HG03066 (cell line): ENCODE data around the gene ATP5F1B.

Source experiments
- ATAC-seq: cut with Tn5 transposase; IDR thresholded peaks from one replicate; pipeline ENCODE4 v1.9.1; 2021; ENCODE audit warnings: low read depth; ENCODE audit not compliant: unreplicated experiment

Gene ATP5F1B

DNA sequence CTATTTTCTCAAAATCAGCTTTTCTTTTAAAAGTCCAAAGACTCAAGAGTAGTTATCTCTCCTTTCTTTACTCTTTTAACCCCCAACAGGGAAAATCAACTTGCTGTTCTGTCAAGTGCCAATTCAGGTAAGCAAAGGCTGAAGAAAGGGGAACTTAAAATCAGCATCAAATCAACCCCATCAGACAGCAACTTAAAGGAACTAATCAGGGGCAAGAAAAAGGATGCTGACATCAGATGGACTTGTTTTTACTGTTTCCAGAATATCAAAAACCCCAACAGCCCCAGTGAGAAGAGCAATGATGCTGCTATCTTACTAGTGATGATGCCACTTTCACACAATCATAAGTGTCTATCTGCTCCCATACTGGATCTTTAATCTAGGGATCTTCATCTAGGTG, 19.1 kb downstream of the ATP5F1B start:
- no peak for ATAC-seq

DNA sequence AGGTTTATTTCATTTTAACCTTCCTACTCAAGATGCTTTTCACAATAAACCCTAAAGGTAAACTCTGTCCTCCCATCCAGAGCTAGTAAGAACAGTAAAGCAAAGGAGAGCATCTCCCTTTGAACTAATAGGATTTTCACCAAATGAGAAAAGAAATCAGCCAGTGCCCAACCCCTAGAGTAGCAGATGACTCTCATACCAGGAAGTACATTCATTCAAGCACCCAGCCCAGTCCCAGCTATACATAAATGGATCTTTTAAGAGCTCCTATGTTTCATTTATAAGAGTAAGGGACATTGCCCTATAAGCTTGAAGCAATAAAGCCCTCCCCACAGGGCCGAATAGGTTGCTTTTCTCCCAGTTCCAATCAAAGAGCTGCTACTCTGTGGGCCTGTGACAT, 23.2 kb downstream of the ATP5F1B start:
- ATAC-seq, result no peak

DNA sequence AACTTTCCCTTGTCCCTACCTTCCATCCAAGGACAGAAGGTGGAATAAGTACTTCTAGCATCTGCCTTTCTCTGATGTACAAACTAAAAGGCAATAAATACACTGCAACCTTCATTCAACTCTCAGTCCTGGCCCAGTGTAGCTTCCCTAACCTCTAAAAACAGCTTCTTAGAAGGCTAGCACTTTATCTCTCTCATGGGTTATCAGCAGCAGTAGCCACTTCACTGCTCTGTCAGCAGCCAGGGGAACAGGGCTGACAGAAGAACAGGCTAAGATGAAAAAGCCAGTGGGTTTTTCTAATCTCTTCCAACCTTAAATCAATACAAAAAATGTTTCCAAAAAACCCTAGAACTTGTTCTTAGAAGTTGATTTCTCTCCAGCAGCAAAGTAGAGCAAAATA, 28.9 kb downstream of the ATP5F1B start:
- ATAC-seq, result no peak

- ATAC-seq, result no peak
Observed at GRCh38 chr12:56616244-56616643, 29.5 kb downstream of the ATP5F1B start.

- ATAC-seq, result no peak
Observed at GRCh38 chr12:56614627-56615026, 31.2 kb downstream of the ATP5F1B start.

- no peak for ATAC-seq
Observed at GRCh38 chr12:56604355-56604754, 41.4 kb downstream of the ATP5F1B start.

DNA sequence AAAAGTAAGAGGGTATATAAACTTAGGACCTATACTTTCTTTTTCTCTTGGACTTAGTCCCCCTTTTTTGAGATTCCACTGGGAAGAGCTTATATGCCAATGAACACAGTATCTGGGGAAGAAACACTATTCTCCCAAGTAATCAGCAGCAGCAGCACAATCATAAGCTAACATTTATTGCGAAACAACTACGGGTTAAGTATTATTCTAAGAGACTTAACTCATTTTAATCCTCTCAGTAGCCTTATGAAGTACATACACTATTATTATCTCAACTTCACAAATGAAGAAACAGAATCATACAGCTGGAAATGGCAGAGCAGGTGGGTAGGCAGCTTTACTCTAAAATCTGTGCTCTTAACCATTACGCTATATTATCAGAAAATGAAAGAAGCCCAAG, 43.5 kb downstream of the ATP5F1B start:
- no peak for ATAC-seq

- no peak for ATAC-seq
Observed at GRCh38 chr12:56601503-56601902, 44.3 kb downstream of the ATP5F1B start.

GRCh38 chr12:56600753-56601152, 45.0 kb downstream of the ATP5F1B start:
- ATAC-seq, result no peak

GRCh38 chr12:56599797-56600196, 46.0 kb downstream of the ATP5F1B start:
- ATAC-seq, result no peak

- ATAC-seq, result no peak
Observed at GRCh38 chr12:56599041-56599440, 46.7 kb downstream of the ATP5F1B start.

- ATAC-seq, result no peak
Observed at GRCh38 chr12:56596815-56597214, 49.0 kb downstream of the ATP5F1B start.

DNA sequence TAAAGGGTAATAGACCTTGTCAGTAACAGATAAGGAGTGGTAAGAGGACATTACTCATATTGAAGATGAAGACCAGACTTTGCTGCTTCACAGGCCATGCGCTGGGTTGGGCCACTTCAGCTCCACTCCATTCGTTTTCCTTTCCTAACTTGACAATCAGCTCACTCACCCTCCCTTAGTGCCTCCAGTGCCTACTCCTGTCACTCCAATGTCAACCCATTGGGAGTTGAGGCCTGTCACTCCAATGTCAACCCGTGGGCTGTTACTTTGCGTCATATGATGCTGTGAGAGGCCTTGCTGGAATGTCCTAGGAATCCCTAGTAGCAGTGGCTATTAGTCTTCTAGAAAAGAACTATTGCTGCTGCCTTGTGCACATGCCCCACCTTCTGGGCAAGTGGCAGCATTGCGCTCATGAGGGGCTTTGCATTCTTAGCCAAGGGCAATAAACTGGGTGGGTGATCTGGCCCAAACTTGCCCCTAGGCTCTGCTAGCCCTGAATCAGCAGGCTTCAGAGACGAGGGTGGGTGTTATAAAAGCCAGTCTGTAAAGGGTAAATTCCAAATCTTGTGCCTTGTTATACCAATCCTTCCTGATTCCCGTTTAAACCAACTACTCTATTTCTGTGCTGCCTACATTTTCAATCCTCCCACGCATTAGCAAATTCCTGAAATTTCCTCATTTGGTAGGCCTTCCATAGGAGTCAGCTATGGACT, 51.7 kb downstream of the ATP5F1B start:
- no peak for ATAC-seq

DNA sequence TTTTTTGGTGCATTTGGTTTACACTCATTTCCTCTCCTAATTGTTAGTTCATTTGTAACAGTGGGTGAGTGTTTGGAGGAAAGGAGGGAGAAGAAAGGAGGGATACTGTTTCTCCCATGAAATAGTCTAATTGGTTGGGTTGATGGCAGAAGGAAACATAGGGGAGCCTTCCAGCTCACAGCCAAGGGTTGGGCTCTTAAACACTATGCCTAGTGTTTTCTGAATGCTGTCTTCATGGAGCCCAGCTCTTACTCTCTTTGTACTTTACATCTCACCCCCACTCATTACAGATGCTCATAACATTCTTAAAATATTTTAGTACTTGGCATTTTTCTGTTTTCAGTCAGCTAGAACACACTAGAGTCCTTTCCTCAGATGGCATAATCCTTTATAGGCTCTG, 53.8 kb downstream of the ATP5F1B start:
- no peak for ATAC-seq

DNA sequence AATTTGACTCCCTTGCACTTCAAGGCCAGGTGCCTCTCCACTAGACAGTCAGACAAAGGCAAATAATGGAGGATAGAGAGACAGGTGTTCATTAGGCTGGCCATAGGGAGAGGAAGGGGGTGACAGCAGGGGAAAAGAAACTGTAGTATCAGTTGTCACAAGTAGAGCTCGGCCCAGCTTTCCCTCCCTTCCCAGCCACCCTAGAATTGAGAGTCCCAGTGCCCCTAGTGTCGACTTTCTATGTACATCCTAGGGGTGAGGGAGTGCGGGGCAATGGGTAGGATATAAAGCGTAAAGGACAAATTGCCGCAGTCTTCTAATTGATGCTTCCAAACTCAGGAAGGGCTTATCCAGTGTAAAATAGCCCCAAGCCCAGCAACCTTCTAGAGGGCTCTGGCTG, 54.7 kb downstream of the ATP5F1B start:
- no peak for ATAC-seq

DNA sequence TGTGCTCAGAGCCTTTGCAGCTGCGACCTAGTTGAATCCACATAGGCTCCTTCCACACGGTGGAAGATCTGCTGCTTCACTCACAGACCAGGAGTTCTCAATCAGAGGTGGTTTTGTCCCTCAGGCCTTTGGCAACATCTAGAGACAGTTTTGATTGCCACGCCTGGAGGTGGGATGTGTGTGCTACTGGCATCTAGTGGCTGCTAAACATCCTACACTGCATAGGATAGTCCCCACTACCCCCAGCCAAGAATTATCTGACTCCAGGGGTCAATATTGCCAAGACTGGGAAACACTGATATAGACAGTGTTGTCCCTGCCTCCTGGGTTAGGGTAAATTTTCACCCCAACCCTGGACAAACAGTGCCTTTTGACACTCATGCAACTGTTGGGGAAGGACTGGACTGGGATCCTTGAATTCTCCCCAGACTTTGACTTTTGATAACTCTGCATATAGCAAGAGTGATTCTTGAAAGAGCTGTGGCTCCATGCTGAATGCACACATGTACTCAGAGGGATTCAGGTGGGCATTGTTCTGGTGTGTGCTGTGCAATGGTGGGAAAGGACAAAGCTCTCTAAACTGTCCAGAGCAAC, 55.5 kb downstream of the ATP5F1B start:
- no peak for ATAC-seq

GRCh38 chr12:56589783-56590182, 56.0 kb downstream of the ATP5F1B start:
- ATAC-seq, result no peak
